ENCODE results near the gene OSBPL7. TPM values are rescaled to one million over a fixed set of nuclear protein-coding genes. Genes with fewer than 3 reads are reported as not detected.
A peak's percentile ranks its signal among the peaks of the same experiment; 100 is the strongest.

OSBPL7 gene
- total RNA-seq, 2 donors from 2014 or later = 18.2 to 42.2 TPM

DNA sequence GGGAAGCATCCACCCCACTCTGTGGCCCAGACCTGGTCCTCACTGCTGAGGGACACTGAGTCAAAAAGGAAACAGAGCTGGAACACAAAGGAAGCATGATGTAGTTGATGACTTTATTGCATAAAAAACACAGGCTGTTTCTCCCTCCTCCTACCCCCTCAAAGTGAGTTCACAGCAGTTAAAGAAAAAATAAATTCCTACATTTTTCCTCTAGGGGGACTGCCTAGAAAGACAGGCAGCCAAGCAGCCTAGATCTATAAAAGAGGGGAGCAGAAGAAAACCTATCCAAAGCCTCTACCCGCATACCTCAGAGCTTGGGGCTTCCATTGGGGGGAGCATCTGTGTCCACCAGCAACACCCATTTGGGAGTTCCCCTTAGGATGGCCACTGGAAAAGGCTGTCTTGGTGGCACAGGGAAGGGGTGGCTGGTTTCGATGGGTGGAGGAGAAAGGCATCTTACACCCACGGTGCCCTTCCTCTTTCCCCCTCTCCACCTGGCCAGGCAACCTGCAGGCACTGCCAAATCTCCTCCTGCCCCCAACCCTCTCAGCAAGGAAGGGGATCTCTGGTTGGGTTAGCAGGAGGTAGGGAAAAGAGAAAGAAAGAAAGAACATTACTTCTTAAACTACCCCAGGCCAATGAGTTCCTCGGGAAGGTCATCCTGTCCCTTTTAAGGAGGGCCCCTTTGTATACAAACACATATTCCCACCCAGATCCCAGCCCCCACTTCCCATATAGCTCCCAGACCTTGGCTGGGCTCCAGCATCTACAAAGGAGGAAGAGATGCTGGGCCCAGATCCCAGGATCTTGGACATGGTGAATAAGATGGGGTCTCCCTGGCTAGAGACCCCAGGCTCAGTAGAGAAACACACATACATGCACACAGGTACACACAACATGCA is 23.5 kb upstream of the OSBPL7 start:
- WGBS, 2 donors = 66 to 71% methylated on average over 3 to 4 of the region's 4 CpGs
- Histone ChIP-seq H3K27me3 (peaks cover 0 to 18% of the 10 kb centered on the region in 2 donors), H3K4me3 (no peak overlapping the region), H3K9me3 (no peaks in the 10 kb centered on the region), H3K27ac (no peak overlapping the region), H3K36me3 (replicated peaks in 1 of 2; ENCODE audit: insufficient read depth in 1 of 2, low read depth in 2 of 2) (no peaks in the 10 kb centered on the region), H3K4me1 (peaks cover 43% of the 10 kb centered on the region)
- no peak for TF ChIP-seq POLR2A (IDR thresholded peaks at IDR 0.05)
- TF ChIP-seq, protein P1, sequence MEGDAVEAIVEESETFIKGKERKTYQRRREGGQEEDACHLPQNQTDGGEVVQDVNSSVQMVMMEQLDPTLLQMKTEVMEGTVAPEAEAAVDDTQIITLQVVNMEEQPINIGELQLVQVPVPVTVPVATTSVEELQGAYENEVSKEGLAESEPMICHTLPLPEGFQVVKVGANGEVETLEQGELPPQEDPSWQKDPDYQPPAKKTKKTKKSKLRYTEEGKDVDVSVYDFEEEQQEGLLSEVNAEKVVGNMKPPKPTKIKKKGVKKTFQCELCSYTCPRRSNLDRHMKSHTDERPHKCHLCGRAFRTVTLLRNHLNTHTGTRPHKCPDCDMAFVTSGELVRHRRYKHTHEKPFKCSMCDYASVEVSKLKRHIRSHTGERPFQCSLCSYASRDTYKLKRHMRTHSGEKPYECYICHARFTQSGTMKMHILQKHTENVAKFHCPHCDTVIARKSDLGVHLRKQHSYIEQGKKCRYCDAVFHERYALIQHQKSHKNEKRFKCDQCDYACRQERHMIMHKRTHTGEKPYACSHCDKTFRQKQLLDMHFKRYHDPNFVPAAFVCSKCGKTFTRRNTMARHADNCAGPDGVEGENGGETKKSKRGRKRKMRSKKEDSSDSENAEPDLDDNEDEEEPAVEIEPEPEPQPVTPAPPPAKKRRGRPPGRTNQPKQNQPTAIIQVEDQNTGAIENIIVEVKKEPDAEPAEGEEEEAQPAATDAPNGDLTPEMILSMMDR (IDR thresholded peaks at IDR 0.05) = peak in 4 of 7 experiments; percentile 3 to 11 (median 8)
- DNase-seq (no peak), ATAC-seq (no peak)
- intact Hi-C loops (cut with DNase I) = loop anchor here (2.0 kb wide), 1 partner anchor 42 kb away; no protein-coding TSS in a partner anchor

DNA sequence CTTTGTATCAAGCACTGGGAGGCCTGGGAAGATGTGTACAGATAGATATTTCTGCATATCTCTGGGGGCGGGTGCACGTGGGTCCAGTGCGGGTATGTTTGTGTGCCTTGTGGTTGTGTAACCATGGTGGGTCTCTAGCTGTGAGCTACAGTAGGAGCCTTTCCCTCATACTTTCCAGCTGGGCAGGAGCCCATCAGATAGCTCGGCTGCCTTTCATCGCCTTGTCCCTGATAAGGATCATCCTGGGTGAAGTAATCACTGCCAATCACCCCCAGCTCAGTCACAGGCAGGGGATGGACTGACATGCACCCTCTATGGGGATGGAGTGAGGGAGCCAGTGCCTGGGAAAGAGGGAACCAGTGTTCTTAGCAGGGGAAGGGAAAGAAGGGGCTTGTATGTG is 22.6 kb upstream of the OSBPL7 start:
- Histone ChIP-seq H3K9me3 (no peaks in the 10 kb centered on the region), H3K4me1 (peaks cover 50% of the 10 kb centered on the region), H3K27me3 (peaks cover 0 to 18% of the 10 kb centered on the region in 2 donors), H3K27ac (no peak overlapping the region), H3K4me3 (no peak overlapping the region), H3K36me3 (replicated peaks in 1 of 2; ENCODE audit: insufficient read depth in 1 of 2, low read depth in 2 of 2) (no peaks in the 10 kb centered on the region)
- no peak for DNase-seq
- ATAC-seq = no peak
- 24 to 42% methylated on average over 3 to 5 of the region's 5 CpGs for WGBS, 2 donors
- intact Hi-C loops (cut with DNase I) = loop anchor here (2.0 kb wide), 1 partner anchor 43 kb away; no protein-coding TSS in a partner anchor
- no peak for TF ChIP-seq POLR2A (IDR thresholded peaks at IDR 0.05)
- TF ChIP-seq, protein P1 (IDR thresholded peaks at IDR 0.05) = no peak

DNA sequence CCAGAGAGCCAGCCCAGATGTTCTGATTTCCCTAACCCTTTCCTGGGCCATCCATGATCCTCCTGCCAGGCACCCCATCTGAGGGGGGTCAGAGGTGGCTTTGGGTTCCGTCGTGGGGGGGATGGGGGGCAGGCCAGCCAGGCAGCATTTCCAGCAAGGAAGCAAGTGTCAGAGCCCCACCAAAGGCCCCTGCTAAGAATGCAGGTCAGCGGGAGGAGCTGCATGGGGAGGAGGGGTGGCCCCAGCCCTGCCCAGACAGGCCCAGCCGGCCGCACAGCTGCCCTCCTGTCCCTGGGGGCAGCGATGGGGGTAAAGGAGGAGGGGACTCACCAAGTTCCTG is 21.8 kb upstream of the OSBPL7 start:
- Histone ChIP-seq H3K9me3 (no peaks in the 10 kb centered on the region), H3K27ac (peak overlapping the region; percentile 12 to 76 (median 59)), H3K4me1 (peaks cover 50% of the 10 kb centered on the region), H3K4me3 (no peak overlapping the region), H3K36me3 (replicated peaks in 1 of 2; ENCODE audit: insufficient read depth in 1 of 2, low read depth in 2 of 2) (no peaks in the 10 kb centered on the region), H3K27me3 (peaks cover 0 to 18% of the 10 kb centered on the region in 2 donors)
- TF ChIP-seq POLR2A (IDR thresholded peaks at IDR 0.05) = no peak
- TF ChIP-seq, protein P1 (IDR thresholded peaks at IDR 0.05) = no peak
- no peak for ATAC-seq
- intact Hi-C loops (cut with DNase I) = no loop called here
- no peak for DNase-seq
- WGBS, 2 donors = 13 to 17% methylated on average over 6 of the region's 6 CpGs

DNA sequence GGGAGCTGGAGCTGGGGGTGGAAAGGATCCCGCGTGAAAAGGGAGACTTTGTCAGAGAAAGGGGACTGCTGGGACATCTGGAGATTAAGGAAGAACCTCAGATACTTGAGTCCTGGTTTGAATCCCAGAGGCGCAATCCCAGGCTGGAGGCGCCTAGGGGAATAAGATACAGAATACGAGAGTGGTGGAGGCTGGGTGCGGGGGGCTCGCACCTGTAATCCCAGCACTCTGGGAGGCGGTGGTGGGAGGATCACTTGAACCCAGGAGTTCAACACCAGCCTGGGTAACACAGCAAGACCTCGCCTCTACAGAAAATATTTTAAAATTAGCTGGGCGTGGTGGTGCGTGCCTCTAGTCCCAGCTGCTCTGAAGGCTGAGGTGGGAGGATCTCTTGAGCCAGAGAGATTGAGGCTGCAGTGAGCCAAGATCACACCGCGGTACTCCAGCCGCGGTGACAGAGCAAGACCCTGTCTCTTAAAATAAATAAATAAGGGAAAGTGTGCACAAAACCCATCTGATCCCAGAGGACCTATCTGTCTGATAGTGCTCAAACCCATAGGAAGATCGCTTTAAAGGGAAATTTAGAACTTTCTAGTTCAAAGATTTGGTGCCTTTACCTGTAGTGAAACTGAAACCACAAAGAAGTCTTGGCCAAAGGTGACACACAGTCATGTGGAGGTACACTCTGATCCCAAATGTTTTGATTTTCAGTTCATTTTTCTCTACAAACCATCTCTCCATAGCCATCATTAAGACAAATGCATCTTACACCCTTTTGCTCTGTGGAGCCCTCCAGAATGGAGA is 20.1 kb upstream of the OSBPL7 start:
- ATAC-seq = peak; percentile 2
- intact Hi-C loops (cut with DNase I) = no loop called here
- TF ChIP-seq, protein P1 (IDR thresholded peaks at IDR 0.05) = no peak
- no peak for TF ChIP-seq POLR2A (IDR thresholded peaks at IDR 0.05)
- H3K27ac ChIP-seq = peak overlapping the region; percentile 23 to 76 (median 60)
- 59 to 63% methylated on average over 16 of the region's 16 CpGs for WGBS, 2 donors
- no peak overlapping the region for H3K4me3 ChIP-seq
- no peak for DNase-seq
- H3K4me1 ChIP-seq = peaks cover 36% of the 10 kb centered on the region
- no peaks in the 10 kb centered on the region for H3K9me3 ChIP-seq
- H3K36me3 ChIP-seq (replicated peaks in 1 of 2; ENCODE audit: insufficient read depth in 1 of 2, low read depth in 2 of 2) = no peaks in the 10 kb centered on the region
- peaks cover 0 to 3% of the 10 kb centered on the region in 2 donors for H3K27me3 ChIP-seq

Measured in body of pancreas (tissue), 4 donors.